NCI-H748 (cell line): Measurements from ENCODE around the gene SAMD4A.

Experiments
- DNase-seq: peaks from one replicate; lab custom pipeline; 2025; ENCODE audit not compliant: unreplicated experiment; lab: John Stamatoyannopoulos, UW

The SAMD4A gene

GRCh38 chr14:54676812-54677708, 110.1 kb downstream of the SAMD4A start:
- DNase-seq, result no peak

GRCh38 chr14:54680651-54681050, 113.7 kb downstream of the SAMD4A start:
- DNase-seq, result no peak

- no peak for DNase-seq
Measured at GRCh38 chr14:54681811-54682261, 114.9 kb downstream of the SAMD4A start.

GRCh38 chr14:54682578-54682977, 115.7 kb downstream of the SAMD4A start:
- DNase-seq, result no peak

- no peak for DNase-seq
Measured at GRCh38 chr14:54683882-54684794, 117.2 kb downstream of the SAMD4A start.

DNA sequence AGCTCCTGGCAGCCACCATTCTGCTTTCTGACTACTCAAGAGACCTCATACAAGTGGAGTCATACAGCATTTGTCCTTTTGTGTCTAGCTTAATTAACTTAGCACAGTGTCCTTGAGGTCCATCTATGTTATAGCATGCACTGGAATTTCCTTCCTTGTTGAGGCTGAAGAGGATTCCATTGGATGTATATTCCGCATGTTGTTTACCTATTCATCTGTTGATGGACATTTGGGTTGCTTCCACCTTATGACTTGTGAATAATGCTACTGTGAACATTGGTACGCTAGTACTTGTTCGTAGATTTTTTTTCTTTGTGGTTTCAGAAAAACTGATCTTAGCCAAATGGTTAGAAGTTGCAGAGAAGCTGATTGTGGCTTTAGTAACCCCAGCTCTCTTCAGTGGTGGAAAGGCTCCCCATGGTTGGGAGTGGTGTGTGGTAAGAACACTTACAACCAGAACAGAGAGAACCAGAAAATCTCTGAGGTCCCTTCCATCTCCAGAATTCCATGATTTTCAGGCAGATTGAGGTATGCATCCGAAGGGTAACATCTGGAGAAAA, 118.4 kb downstream of the SAMD4A start:
- DNase-seq, result no peak

GRCh38 chr14:54686219-54686870, 119.4 kb downstream of the SAMD4A start:
- DNase-seq, result no peak

GRCh38 chr14:54686871-54687749, 120.2 kb downstream of the SAMD4A start:
- no peak for DNase-seq

DNA sequence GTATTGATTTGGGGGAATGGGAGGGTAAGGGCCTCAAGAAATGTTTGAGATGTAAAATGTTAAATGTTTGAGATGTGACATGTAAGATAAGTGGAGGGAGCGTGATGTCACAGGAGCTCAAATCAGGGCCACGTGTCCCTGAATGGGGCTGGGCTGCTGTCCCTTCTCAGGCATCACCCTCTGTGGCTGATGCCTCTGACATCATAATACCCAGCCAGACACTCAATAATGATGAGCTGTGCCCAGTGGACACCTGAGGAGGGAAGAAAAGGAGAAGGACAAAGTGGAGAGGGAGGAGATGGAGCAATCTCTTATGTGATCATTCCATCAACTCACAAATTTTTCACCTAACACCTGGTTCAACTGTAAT, 120.8 kb downstream of the SAMD4A start:
- DNase-seq, result no peak

- DNase-seq, result no peak
Measured at GRCh38 chr14:54688229-54688628, 121.3 kb downstream of the SAMD4A start.

- no peak for DNase-seq
Measured at GRCh38 chr14:54689928-54690327, 123.0 kb downstream of the SAMD4A start.

- DNase-seq, result no peak
Measured at GRCh38 chr14:54690887-54691286, 124.0 kb downstream of the SAMD4A start.

GRCh38 chr14:54691525-54692283, 124.8 kb downstream of the SAMD4A start:
- peak; percentile 66 for DNase-seq

GRCh38 chr14:54692284-54692772, 125.4 kb downstream of the SAMD4A start:
- DNase-seq, result no peak

GRCh38 chr14:54693761-54694160, 126.8 kb downstream of the SAMD4A start:
- no peak for DNase-seq

DNA sequence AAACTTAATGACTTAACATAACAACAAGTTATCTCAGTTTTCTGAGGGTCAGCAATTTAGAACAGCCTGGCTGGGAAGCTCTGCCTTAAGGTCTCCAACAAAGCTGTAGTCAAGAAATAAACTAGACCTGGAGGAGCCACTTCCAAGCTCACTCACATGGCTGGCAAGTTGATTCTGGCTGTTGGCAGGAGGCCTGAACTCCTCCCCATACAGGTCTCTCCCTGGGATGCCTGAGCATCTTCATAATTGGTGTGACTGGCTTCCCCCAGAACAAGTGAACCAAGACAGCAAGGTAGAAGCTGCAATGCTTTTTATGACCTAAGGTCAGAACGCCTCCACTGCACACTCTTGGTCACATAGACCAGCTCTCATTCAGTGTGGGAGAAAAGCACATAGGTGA, 128.3 kb downstream of the SAMD4A start:
- no peak for DNase-seq

DNA sequence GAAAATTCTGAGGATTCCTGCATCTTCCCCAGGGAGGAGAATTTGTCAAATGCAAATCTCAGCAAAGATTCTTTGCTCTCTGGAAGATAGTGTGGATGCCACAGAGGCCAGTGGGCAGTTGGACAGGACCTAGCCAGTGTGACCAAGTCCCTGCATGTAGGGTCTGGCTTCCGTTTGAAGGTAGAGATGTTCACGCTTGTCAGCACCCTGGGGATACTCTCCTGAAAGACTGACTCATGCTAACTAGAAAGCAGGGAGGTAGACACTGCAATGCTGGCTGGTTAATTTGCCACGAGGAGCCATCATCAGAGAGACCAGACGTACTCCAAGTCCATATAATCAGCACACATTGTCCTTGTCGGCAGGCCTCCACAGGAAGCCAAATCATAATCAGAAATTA, 130.1 kb downstream of the SAMD4A start:
- no peak for DNase-seq

- DNase-seq, result no peak
Measured at GRCh38 chr14:54697803-54698202, 130.9 kb downstream of the SAMD4A start.

DNA sequence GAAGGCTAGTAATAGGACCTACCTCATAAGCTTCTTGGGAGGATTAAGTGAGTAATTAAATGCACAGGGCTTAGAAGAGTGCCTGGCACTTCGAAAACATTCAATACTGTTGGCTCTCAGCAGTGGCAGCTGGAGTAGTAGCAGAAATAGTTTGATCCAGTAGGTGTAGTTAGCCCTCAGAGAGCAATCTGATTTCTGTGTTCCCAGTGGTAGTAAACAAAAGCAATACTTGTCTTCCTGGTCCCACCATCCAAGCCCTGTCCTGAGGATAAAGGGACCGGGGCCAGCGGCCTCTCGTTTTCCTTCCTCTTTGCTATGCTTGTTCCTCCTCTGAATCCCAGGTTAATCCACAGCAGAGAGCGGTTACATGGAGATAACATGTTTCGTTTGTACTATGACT, 131.6 kb downstream of the SAMD4A start:
- no peak for DNase-seq
